Smooth muscle cell (in vitro differentiated cells): ENCODE results near the gene ERCC6L. TPM values are rescaled to one million over a fixed set of nuclear protein-coding genes. Genes with fewer than 3 reads are reported as not detected.

Source experiments
- DNase-seq: peaks from one replicate; lab custom pipeline; 2025; ENCODE audit not compliant: unreplicated experiment; lab: John Stamatoyannopoulos, UW
- H2AFZ ChIP-seq: fragments of 200-600 bp; sonication (generic); 2 replicates; pipeline ENCODE4 v1.6.0; 2016; ENCODE audit warnings: antibody characterized with exemption, low read depth, mild to moderate bottlenecking
- H3F3A ChIP-seq: fragments of 200-600 bp; sonication (generic); 2 replicates; pipeline ENCODE4 v1.6.0; 2017; ENCODE audit warnings: antibody characterized with exemption, low read depth
- H3K27ac ChIP-seq: fragments of 200-600 bp; sonication (generic); 2 replicates; pipeline ENCODE4 v1.5.1; 2016; ENCODE audit warnings: low read depth, mild to moderate bottlenecking
- H3K27me3 ChIP-seq: fragments of 200-600 bp; sonication (generic); 2 replicates; pipeline ENCODE4 v1.6.1; 2016; ENCODE audit warnings: low read depth, mild to moderate bottlenecking
- H3K36me3 ChIP-seq: fragments of 200-600 bp; sonication (generic); 2 replicates; pipeline ENCODE4 v1.5.1; 2016; ENCODE audit warnings: low read depth
- H3K4me1 ChIP-seq: fragments of 200-600 bp; sonication (generic); 2 replicates; pipeline ENCODE4 v1.5.1; 2016; ENCODE audit warnings: low read depth
- H3K4me2 ChIP-seq: fragments of 200-600 bp; sonication (generic); 2 replicates; pipeline ENCODE4 v1.6.0; 2016; ENCODE audit warnings: mild to moderate bottlenecking
- H3K4me3 ChIP-seq: fragments of 200-600 bp; sonication (generic); 2 replicates; pipeline ENCODE4 v1.5.1; 2016; ENCODE audit warnings: mild to moderate bottlenecking
- H3K79me2 ChIP-seq: fragments of 200-600 bp; sonication (generic); 2 replicates; pipeline ENCODE4 v1.6.0; 2016; ENCODE audit warnings: low read depth, mild to moderate bottlenecking
- H3K9ac ChIP-seq: fragments of 200-600 bp; sonication (generic); 2 replicates; pipeline ENCODE4 v1.6.0; 2016; ENCODE audit warnings: low read depth
- H3K9me3 ChIP-seq: fragments of 200-600 bp; sonication (generic); replicated peaks from 2 replicates; pipeline ENCODE4 v1.5.1; 2016; ENCODE audit warnings: low read depth
- H4K20me1 ChIP-seq: fragments of 200-600 bp; sonication (generic); 2 replicates; pipeline ENCODE4 v1.6.0; 2016; ENCODE audit warnings: low read depth
- WGBS: methylation state at CpG from one replicate; pipeline ENCODE4 v1.1.7; 2016; ENCODE audit warnings: low lambda C conversion rate; 5-methylcytosine and 5-hydroxymethylcytosine counted together
- polyA plus RNA-seq: library from polyadenylated mRNA; unstranded; fragments of >200 nt; fragmentation: Nextera tagmentation; extraction: Ambion mirVana; gene quantifications from 2 replicates; pipeline ENCODE4 v1.2.1, GENCODE V29; 2016
- total RNA-seq: library from RNA; depleted of rRNA; stranded (reverse); fragments of >200 nt; gene quantifications from 2 replicates; pipeline ENCODE4 v1.2.3, GENCODE V29; 2014
- TF ChIP-seq, protein P1 (sequence below): fragments of 200-600 bp; sonication (generic); IDR thresholded peaks from 2 replicates; pipeline ENCODE4 v1.5.1; 2017; ENCODE audit warnings: borderline replicate concordance, mild to moderate bottlenecking, antibody characterized with exemption; ENCODE audit not compliant: insufficient read depth, poor library complexity, severe bottlenecking

ERCC6L gene
- total and polyA plus RNA-seq, 2 experiments from 2014 or later = 0.89 to 1.5 TPM

- Histone ChIP-seq H3K36me3 (no peaks in the 10 kb centered on the region), H3F3A (no peaks in the 10 kb centered on the region), H3K4me3 (no peak overlapping the region), H3K27me3 (no peaks in the 10 kb centered on the region), H3K9me3 (no peaks in the 10 kb centered on the region), H3K27ac (peak overlapping the region; percentile 92), H3K4me1 (peaks cover 5% of the 10 kb centered on the region), H3K4me2 (peak overlapping the region; percentile 28), H2AFZ (no peak overlapping the region), H4K20me1 (no peaks in the 10 kb centered on the region), H3K9ac (no peak overlapping the region), H3K79me2 (no peaks in the 10 kb centered on the region)
- TF ChIP-seq, protein P1, sequence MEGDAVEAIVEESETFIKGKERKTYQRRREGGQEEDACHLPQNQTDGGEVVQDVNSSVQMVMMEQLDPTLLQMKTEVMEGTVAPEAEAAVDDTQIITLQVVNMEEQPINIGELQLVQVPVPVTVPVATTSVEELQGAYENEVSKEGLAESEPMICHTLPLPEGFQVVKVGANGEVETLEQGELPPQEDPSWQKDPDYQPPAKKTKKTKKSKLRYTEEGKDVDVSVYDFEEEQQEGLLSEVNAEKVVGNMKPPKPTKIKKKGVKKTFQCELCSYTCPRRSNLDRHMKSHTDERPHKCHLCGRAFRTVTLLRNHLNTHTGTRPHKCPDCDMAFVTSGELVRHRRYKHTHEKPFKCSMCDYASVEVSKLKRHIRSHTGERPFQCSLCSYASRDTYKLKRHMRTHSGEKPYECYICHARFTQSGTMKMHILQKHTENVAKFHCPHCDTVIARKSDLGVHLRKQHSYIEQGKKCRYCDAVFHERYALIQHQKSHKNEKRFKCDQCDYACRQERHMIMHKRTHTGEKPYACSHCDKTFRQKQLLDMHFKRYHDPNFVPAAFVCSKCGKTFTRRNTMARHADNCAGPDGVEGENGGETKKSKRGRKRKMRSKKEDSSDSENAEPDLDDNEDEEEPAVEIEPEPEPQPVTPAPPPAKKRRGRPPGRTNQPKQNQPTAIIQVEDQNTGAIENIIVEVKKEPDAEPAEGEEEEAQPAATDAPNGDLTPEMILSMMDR = no peak
- 48% methylated on average over 4 of the region's 4 CpGs for WGBS
- DNase-seq = no peak
These were observed 35.9 kb downstream of the ERCC6L start for GRCh38 chrX:72202792-72203401.

- Histone ChIP-seq H2AFZ (no peak overlapping the region), H3K27me3 (no peaks in the 10 kb centered on the region), H4K20me1 (no peaks in the 10 kb centered on the region), H3K36me3 (peaks cover under 1% of the 10 kb centered on the region), H3K27ac (peak overlapping the region; percentile 92), H3K79me2 (no peaks in the 10 kb centered on the region), H3K9me3 (no peaks in the 10 kb centered on the region), H3F3A (no peaks in the 10 kb centered on the region), H3K9ac (peak overlapping the region; percentile 54), H3K4me3 (no peak overlapping the region), H3K4me1 (peaks cover 5% of the 10 kb centered on the region), H3K4me2 (peak overlapping the region; percentile 28)
- WGBS = 64% methylated on average over 7 of the region's 7 CpGs
- no peak for DNase-seq
- TF ChIP-seq, protein P1 = no peak
These were observed 36.8 kb downstream of the ERCC6L start for GRCh38 chrX:72201836-72202536.

DNA sequence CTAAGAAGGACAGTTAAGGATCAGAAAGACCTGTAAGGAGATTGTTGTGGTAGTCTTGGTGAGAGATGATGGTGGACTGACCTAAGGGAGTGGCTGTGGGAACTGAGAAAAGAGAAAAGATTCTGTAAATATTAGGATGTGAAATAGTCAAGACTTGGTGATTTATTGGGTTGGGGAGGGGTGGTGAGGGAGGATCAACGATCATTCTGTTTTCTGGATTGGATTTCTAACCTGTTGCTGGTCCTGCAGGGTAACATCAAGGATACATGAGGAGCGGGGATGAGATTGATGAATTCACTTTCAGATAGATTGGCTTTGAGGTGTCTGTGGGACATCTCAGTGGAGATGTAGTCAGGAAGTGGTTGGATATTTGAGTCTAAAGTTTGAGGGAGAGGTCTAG, 55.9 kb downstream of the ERCC6L start:
- TF ChIP-seq, protein P1 = no peak
- Histone ChIP-seq H3K79me2 (peaks cover 13% of the 10 kb centered on the region), H2AFZ (no peak overlapping the region), H3K4me2 (peak overlapping the region; percentile 91), H3K9me3 (no peaks in the 10 kb centered on the region), H3K27ac (no peak overlapping the region), H3K4me3 (no peak overlapping the region), H3F3A (no peaks in the 10 kb centered on the region), H3K36me3 (no peaks in the 10 kb centered on the region), H4K20me1 (no peaks in the 10 kb centered on the region), H3K27me3 (no peaks in the 10 kb centered on the region), H3K4me1 (no peaks in the 10 kb centered on the region), H3K9ac (no peak overlapping the region)
- WGBS = 90% methylated on average over 2 of the region's 2 CpGs
- no peak for DNase-seq
